ENCODE results near the gene ZNF12. TPM values are rescaled to one million over a fixed set of nuclear protein-coding genes. Genes with fewer than 3 reads are reported as not detected.

ZNF12 gene
- total and polyA plus RNA-seq, 10 of the 15 experiments (the other 5 are each of a cell fraction or from before 2014, with no cell fraction given) = 6.7 to 38.1 (median 14.4) TPM

GRCh38 chr7:6641305-6642035, 65.3 kb downstream of the ZNF12 start (continued):
- TF ChIP-seq CUX1 (IDR thresholded peaks at IDR 0.05; ENCODE audit: insufficient replicate concordance, low read depth, low read length) = no peak
- TF ChIP-seq CEBPB (IDR thresholded peaks at IDR 0.05; ENCODE audit: borderline replicate concordance in 1 of 2, low read depth in 2 of 2, low read length in 2 of 2) = no peak
- no peak for TF ChIP-seq TAF1 (IDR thresholded peaks at IDR 0.05; ENCODE audit: borderline replicate concordance, low read depth, low read length)

- POLR2A ChIA-PET = no interaction called here
- peaks cover 5 to 25% of the 10 kb centered on the region in 2 experiments; a peak in 3 of 4 replicates for H3K36me3 ChIP-seq (ENCODE audit: control insufficient read depth in 2 of 2, insufficient read depth in 2 of 2, low read length in 1 of 2)
- no peaks in the 10 kb centered on the region; the same call in 1 of the 2 replicates for H4K20me1 ChIP-seq (ENCODE audit: control insufficient read depth, insufficient read depth)
- H3K4me2 ChIP-seq (ENCODE audit: control insufficient read depth, insufficient read depth) = no peak overlapping the region
- H3K79me2 ChIP-seq (ENCODE audit: control insufficient read depth, insufficient read depth, low read length) = peaks cover 22% of the 10 kb centered on the region
- DNase-seq (ENCODE audit: low read depth, low spot score) (no peak), FAIRE-seq (no peak), ATAC-seq (no peak)
- TF ChIP-seq REST (IDR thresholded peaks at IDR 0.05; ENCODE audit: low read depth, low read length) (no peak), PKNOX1 (IDR thresholded peaks at IDR 0.05) (peak; percentile 74), PBX3 (IDR thresholded peaks at IDR 0.05; ENCODE audit: insufficient replicate concordance, low read depth, low read length) (peak; percentile 53), RFX5 (IDR thresholded peaks at IDR 0.05; ENCODE audit: low read depth, low read length) (no peak), FOXM1 (IDR thresholded peaks at IDR 0.05; ENCODE audit: low read depth, low read length) (no peak)
- CTCF ChIA-PET = no interaction called here
- BruUV-seq (replicated peaks) = no TSS peak
- 84% methylated on average over 11 of the region's 11 CpGs for WGBS (ENCODE audit: insufficient coverage, insufficient replicate concordance, low lambda C conversion rate, missing lambda C conversion rate)
- H3K9ac ChIP-seq (ENCODE audit: control insufficient read depth, insufficient read depth, low read length) = no peak overlapping the region
- no peak overlapping the region for H2AFZ ChIP-seq (ENCODE audit: control insufficient read depth, low read depth, low read length)
- in situ Hi-C loops (cut with MboI) = no loop called here
- no peak overlapping the region for H3K4me3 ChIP-seq
- intact Hi-C loops (cut with micrococcal nuclease; ENCODE audit: unreplicated experiment) = no loop called here
- no peaks in the 10 kb centered on the region for H3K27me3 ChIP-seq (replicated peaks in 1 of 2; ENCODE audit: control insufficient read depth in 2 of 2, insufficient read depth in 2 of 2, low read length in 1 of 2)
- no peak overlapping the region for H3K27ac ChIP-seq (ENCODE audit: control insufficient read depth, insufficient read depth)
- SMC1A ChIA-PET (ENCODE audit: uncharacterized antibody, unreplicated experiment) = no interaction called here
- H3K4me1 ChIP-seq (ENCODE audit: control insufficient read depth, insufficient read depth, low read length) = peaks cover 9% of the 10 kb centered on the region; the same call in 1 of the 2 replicates
- H3K9me3 ChIP-seq (replicated peaks; ENCODE audit: control insufficient read depth, insufficient read depth, low read length) = no peaks in the 10 kb centered on the region; the same call in 2 of the 3 replicates
- RAD21 ChIA-PET (ENCODE audit: unreplicated experiment) = no interaction called here
Measured at GRCh38 chr7:6640246-6640721, 66.5 kb downstream of the ZNF12 start.

All from GM12878 (cell line).